HG02642 (cell line): ENCODE data around the gene SPAG4.

Experiments
- ATAC-seq: cut with Tn5 transposase; IDR thresholded peaks from one replicate; pipeline ENCODE4 v1.9.1; 2021; ENCODE audit warnings: mild to moderate bottlenecking; ENCODE audit not compliant: unreplicated experiment, poor library complexity

SPAG4 gene

DNA sequence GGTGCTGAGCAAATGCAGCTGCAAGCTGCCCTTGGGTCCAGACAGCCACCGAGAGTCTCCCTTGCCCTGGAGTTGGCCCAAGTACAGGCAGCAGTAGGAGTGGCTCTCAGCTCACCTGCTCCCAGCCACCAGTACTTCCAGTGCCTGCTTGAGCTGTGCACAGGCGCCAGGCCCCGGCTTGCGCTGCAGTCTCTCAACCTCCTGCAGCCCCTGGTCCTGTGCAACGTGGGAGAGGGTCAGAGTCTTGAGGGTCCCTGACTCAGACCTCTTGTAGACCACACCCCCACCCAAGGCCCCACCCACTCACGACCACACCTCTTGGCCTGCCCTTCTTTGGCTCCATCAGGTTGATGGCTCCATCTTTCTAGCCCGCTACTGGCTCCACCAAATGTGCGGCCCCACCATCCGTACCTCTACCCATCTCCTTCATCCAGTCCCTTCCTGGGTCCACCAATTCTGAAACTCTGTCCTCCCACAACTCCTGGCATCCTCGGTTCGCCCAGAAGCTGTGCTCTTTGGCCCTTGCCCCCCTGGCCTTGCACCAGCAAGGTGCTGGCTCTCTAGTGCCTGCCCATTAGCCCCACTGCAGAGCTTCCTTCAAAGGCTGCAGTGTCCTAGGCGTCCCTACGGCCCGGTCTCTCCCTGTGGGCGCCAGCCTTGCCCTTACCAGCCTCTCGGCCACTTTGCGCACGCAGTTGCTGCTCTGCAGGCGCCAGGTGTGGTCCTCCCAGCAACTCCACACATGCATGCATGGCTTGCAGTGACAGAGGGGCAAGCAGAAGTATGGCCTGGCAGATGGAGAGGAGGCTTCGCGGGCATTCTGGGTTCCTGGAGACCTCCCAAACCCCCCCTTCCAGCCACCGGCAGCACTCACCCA, 16.5 kb upstream of the SPAG4 start:
- ATAC-seq = no peak

DNA sequence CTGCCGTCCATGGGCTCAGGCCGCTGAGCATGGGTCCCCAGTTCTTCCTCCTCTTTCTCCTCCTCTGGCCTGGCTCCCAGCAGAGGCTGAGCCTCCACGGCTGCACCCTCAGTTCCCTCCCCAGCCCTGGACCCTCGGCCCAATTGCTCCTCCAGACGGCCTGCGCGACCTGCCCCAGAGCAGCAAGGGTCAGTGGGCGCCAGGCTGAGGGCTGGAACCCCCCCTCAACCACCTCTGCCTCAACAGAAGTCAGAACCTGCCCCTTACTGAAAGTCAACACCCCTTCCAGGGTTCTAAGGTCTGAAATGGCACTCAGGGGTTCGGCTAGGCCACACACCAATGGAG, 15.9 kb upstream of the SPAG4 start:
- no peak for ATAC-seq

DNA sequence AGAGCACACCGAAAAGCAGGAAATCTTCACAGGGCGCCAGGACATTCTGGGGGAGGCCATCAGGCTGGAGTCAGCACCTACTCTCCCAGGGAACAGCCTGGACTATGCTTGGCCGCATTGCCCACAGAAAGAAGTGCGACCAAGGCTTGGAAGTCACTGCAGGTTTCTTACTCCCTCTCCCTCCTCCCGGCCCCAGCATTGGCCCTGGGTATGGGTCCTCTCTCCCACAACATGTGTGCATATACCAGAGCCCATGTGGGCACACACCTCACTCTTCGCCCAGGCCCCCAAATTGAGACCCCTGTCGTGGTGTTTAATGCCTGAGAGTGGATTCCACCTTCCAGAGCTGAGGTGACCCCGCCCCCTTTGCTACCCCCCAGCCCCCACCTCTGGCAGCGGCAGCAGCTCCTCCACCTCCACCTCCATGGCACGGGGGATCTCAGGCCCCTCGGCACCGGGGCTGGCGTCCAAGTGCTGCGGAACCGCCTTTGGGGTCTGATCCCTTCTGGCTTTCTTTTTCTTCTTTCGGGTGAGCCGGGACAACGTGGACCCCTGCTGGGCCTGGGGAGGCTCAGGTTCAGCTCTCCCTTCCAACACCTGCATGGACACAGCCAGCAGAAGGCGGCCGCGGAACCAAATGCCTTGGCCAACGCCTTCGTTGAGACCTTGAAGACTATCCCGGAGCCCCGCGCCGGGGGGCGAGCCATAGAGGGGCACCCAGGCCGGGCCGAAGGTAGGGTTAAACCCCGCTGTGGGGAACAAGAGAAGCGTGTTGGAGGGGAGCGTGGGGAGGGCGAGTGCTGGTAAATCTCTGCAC, 15.2 kb upstream of the SPAG4 start:
- ATAC-seq = no peak

DNA sequence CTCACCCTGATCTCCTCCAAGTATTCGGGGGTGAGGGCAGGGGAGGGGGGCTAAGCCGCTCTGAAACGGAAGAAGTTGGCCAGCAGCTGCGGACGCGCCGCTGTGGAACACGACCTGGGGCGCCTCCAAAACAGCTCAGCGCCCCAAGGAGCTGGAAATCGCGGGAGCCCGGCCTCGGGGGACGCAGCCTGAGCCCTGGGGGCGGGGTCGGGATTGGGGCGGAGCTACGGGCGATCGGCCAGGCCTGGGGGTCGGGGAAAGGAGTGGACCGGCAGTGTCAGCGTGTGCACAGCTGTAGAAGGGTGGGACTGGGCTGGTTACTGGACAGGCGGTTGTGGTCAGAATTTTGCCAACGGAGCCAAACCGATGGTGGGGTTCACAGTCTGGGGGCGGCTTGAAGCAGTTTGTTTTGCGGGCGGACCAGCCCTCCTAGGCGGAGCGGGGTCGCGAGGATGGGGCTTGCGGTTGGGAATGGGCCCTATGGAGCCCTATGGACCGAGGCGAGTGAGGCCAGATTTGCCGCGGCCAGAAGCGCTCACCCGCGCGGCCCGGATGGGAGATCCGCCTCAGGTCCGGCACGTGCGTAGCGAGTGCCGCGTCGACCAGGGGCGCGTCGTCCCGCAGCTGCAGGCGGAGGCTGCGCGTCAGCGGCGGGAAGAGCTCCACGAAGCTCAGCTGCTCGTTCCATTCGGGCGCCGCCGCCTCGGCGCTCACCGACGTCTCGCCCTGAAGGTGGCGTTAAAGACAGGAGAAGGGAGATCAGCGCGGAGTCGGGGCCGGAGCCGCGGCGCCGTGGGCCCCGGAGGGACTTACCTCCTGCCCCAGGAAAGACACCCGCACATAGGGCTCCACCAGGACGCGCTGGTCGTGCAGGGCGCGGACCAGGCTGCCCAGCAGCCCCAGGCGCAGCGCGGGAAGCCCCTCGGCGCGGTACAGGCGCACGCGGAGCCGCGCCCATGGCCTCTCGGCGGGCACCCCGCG, 14.3 kb upstream of the SPAG4 start:
- ATAC-seq = peak; percentile 55

DNA sequence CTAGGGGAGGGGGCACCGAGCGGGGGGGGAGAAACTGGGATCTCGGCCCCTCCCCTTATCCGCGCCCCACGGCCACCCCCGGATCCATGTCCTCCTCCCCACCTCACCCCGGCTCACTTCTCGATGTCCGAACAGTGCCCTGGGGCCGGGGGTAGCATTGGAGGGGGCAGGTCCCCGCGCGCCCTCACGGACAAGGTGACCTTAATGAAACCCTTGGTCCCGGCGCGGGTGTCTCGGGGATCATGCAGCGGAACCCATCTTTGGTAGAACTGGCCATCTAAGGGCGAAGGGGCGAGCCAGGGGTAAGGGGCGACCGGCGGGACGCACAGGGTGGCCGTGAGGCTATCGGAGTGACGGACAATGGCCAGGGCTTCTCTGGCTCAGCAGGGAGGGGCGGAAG, 13.6 kb upstream of the SPAG4 start:
- no peak for ATAC-seq

DNA sequence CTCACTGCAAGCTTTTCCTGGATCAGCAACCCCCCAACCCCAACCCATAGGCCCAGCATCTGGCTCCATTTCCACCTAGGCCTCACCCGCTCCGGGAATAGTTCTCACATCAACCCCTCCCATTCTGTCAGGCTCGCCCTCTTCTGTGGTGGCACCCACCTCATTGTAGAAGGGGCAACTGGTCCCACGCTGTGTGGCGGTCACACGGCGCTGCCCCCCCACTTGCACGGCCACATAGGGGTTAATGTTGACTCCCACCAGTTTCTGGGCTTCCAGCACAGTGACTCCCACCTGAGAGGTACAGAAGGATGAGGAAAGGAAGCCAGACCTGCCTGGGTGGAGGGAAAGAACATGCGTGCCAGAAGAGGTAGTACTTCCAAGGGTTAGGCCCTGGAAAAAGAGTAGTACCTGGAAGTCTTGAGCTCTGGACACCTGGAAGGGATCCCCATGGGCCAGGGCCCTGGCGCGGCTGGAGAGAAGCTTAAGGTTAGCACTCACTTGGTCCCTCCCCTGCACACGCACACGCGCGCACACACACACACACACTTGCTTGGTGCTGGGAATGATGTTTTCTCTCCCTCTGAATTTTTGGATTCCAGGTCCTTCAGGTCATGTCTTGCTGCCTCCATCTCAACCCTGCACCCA, 12.7 kb upstream of the SPAG4 start:
- ATAC-seq = no peak

DNA sequence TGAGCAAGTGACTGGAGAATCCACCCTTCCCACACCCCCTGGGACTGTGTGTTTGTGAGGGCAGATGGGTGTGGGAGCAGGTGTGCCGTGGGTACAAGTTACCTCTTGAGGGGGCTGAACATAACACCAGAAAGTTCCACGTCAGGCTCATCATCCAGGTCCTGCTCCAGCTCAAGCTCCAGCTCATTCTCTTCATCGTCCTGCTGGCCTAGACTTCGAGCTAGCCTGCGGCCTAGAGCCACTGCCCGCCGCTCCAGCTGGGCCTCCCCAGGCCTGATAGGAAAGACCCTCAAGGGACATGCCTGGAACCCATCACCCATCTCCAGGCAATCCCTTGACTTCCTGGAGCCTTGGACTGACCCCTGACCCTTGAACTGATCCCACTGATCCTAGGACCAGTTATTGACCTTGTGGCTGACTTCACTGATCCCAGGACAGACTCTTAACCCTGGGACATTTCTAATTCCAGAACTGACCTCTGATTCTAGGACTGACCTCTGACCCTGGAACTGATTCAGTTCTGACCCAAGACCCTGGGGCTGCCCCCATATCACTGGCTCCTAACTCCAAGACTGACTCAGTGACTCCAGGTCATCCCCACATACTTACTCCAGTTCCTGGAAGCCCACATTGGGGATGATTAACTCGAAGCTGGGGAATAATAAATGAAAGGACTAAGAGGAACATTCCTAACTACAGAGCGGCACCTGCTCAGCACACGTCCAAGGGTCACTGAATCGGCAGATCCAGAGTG, 11.8 kb upstream of the SPAG4 start:
- no peak for ATAC-seq

DNA sequence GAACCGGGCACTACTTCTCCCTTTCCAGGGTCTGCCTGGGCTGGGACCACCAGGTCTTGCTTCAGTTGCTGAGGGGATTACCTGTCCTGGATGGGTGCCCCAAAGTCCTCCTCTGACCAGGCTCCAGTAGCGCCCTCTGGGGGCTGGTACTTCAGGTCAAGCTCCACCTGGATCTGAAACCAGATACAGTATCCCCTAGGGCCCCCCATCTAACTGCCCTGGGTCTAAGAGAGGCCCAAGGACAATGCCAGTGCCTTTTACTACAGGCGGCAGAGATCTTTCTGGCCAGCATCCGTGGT, 11.2 kb upstream of the SPAG4 start:
- no peak for ATAC-seq

DNA sequence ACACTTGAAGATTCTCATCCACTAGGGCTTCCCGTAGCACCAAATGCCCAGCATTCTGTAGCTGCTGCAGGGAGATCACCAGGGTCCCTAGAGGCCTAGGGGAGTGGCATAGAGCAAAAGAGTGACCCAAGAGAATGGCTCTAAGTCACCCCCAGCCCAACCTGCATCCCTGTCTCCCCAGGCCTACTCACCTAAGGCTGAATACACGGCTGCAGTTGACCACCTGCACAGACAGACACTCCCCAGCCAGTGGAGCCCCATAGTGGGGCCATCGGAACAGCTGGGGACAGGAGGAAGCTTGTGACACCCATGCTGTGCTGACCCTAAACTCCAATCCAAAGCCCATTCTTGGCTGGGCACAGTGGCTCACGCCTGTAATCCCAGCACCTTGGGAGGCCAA, 9.5 kb upstream of the SPAG4 start:
- no peak for ATAC-seq

DNA sequence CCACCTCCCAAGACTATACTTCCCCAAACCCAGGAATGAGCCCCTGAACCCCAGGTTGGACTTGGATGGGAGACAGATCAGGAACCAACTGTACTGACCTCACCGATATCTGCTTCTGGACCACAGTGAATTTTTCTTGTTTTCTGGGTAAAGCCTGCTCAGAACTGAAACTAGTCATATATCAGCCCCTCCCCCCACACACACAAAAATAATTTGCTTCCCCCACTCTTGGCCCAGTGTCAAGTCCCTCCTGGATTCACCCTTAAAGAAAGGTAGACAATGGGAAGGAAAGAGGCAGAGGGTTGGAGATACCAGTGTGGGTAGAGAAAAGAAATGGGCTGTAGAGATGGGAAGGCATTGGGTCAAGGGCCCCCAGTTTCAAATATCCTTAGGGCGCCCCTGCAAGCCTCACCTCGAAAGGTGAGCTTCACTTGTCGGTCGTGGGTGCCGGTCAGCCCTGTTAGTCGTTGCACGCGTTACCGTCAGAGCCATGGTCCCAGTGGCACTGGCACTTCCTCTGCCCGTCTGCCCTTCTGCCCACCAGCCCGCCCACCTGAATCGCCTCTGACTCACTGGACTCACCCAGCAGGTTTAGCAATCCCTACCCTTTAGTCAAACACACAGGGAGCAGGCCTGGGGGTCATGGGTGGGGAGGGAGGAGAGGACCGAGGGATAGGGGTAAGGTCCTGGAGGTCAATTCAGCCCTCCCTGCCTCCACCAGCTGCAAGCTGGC, 8.5 kb upstream of the SPAG4 start:
- ATAC-seq = no peak

DNA sequence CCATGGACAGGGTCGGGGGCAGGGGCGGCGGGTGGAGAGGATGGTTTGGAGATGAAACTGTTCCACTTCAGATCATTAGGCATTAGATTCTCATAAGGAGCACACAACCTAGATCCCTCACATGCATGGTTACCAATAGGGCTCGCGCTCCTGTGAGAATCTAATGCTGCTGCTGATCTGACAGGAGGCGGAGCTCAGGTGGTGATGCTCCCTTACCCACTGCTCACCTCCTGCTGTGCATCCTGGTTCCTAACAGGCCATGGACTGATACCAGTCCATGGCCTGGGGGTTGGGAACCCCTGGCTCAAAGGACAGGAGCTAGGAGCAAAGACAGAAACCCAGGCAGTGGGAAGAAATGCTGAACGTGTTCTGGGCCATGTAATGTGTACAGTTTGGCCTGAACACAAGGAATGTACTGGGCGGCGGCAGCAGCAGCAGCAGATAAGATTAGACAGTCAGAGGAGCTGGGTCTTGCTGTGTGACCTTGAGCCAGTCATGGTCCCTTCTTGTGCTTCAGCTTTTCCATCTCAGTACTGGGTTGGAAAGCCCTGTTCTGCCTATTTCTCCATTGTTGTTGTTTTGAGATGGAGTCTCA, 4.7 kb upstream of the SPAG4 start:
- no peak for ATAC-seq

DNA sequence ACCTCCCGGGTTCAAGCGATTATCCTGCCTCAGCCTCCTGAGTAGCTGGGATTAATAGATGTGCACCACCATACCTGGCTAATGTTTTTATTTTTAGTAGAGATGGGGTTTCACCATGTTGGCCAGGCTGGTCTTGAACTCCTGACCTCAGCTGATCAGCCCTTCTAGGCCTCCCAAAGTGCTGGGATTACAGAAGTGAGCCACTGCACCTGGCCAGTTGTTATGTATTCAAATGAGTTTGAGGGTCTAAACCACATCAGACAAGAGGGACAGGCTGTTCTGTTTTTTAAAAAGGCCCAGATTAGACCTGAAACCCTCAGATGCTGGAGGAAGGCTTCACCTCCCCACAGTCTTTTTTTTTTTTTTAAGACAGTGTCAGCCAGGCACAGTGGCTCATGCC, 4.1 kb upstream of the SPAG4 start:
- ATAC-seq = no peak

DNA sequence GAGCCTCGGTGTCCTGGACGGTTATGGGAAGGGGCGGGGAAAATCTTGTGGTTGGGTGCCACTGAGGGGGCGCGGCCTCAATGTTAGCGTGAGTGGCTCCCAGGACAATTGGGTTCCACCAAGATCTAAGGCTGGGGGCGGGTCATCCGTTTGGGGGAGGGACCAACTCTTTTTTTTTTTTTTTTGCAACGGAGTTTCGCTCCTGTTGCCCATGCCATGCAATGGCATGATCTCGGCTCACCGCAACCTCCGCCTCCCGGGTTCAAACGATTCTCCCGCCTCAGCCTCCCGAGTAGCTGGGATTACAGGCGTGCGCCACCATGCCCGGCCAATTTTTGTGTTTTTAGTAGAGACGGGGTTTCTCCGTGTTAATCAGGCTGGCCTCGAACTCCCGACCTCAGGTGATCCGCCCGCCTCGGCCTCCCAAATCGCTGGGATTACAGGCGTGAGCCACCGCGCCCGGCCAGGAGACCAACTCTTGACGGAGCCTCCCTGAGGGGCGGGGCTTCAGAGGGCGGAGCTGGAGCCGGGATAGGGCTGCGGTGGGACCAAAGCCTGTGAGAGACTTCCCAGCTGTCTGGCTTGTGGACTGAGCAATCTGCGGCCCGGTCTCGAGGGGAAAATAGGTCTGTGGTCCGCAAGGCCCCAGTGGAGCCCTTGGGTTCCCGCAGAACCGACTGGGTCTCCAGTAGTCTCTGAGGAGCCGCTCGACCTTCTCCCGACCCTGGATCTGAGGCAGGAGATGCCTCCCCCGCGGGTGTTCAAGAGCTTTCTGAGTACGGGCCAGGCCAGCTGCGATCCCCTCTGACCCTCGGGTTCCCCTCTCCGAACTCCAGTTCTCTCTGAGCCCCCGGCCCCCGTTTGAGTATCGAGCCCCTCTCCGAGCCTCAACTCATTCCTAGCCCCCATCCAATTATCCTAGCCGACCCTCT, 1.1 kb downstream of the SPAG4 start:
- ATAC-seq = peak; percentile 27

DNA sequence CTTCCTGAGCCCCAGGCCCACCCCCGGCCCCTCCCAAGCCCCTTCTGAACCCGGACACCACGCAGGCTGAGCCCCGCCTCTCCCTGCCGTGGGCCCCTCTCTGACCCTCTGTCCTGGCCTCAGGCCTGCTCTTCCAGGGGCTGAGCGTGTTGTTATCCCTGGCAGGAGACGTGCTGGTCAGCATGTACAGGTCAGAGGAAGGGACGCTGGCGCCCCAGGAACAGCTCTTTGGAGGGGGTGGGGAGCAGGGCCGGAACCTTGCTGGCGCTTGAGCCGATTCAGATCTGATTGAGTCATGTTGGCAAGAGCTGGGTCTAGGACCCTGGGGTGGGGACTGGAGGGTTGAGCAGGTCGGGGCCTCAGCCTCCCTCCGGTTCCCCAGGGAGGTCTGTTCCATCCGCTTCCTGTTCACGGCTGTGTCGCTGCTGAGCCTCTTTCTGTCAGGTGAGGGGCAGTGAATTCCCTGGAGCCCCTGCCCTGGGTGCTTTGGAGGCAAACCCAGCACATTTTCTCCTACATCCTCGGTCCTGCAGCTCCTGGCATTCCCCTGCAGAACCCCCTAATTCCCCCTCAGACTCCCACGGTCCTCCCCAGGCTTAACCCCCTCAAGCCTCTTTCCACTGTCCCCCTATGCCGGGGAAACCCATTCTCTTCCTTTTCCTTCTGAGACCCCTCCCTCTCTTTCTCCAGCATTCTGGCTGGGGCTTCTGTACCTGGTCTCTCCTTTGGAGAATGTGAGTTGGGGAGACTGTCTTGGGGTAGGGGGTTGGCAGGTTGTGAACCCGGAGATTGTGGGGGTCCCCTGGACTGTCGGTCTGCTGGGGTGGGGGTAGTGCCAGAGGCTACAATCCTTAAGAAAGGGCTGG, 2.0 kb downstream of the SPAG4 start:
- ATAC-seq = no peak

DNA sequence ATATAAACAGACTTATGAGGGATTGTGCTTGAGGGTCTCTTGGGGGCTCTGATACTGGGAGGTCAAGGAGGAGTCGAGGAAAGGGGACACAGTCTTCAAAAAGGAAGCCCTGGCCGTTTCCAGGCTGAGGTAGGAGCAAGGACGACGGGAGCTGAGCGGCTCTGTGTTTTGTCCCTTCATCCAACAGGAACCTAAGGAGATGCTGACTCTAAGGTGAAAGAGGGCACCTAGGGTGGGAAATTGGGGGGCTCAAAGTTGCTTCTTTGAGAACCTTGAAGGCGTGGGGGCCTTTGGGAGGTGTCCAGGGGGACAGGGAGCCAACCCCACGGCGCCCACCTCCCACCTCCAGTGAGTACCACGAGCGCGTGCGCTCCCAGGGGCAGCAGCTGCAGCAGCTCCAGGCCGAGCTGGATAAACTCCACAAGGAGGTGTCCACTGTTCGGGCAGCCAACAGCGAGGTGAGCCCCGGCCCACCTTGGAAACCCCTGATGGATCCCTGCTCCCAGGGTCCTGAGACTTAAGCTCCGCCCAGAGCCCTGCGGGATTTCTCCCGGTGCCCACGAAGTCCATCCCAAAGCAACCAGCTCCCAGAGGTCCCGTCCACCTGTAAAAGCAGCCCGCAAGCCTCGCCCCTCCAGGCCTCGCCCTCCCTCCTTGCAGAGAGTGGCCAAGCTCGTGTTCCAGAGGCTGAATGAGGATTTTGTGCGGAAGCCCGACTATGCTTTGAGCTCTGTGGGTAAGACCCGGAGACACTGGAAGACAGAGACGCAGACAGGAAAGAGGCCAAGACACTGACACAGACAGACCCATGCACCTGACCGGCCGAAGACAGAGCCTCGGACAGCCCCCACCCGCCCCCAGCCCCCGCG, 2.9 kb downstream of the SPAG4 start:
- ATAC-seq = no peak
